IMR-90 (cell line): Measurements from ENCODE around the gene MARF1. TPM values are rescaled to one million over a fixed set of nuclear protein-coding genes. Genes with fewer than 3 reads are reported as not detected.
A peak's percentile ranks its signal among the peaks of the same experiment; 100 is the strongest.

Experiments
- ATAC-seq: fragments of 200-7000 bp; cut with Tn5 transposase; 2 replicates; pipeline ENCODE4 v1.9.1; 2020; ENCODE audit warnings: low read depth, mild to moderate bottlenecking, moderate library complexity
- BruUV-seq: library from RNA; stranded (reverse); fragments of 400-500 nt; replicated peaks from 2 replicates; lab custom pipeline; 2021; lab: Mats Ljungman, UMichigan
- CTCF ChIA-PET: fragments of 300-600 bp; formaldehyde crosslinking; extraction: SDS; loops from one replicate; lab custom pipeline; 2021; ENCODE audit warnings: antibody characterized with exemption; lab: Yijun Ruan, JAX
- POLR2A ChIA-PET: fragments of 300-600 bp; sonication (Branson Sonifier 250); formaldehyde crosslinking; loops from one replicate; lab custom pipeline; 2022; ENCODE audit warnings: antibody characterized with exemption; ENCODE audit not compliant: unreplicated experiment; lab: Charles Lee
- DNase-seq: peaks from one replicate; pipeline ENCODE4 v3.0.0; 2013
- H2AFZ ChIP-seq: replicated peaks from 2 replicates; pipeline ENCODE3; 2013; ENCODE audit warnings: low read length, mild to moderate bottlenecking; ENCODE audit not compliant: poor library complexity
- H2AK5ac ChIP-seq: 2 replicates; pipeline ENCODE4 v1.6.1; 2013; ENCODE audit warnings: low read depth, low read length, inconsistent platforms
- H2AK9ac ChIP-seq: replicated peaks from 2 replicates; pipeline ENCODE3; 2013; ENCODE audit warnings: mild to moderate bottlenecking, low read depth, low read length, moderate library complexity; ENCODE audit not compliant: poor library complexity
- H2BK120ac ChIP-seq: 2 replicates; pipeline ENCODE4 v1.6.1; 2013; ENCODE audit warnings: low read depth, low read length, inconsistent platforms
- H2BK15ac ChIP-seq: 3 replicates; pipeline ENCODE4 v1.6.1; 2013; ENCODE audit warnings: low read depth, low read length, inconsistent platforms
- H2BK20ac ChIP-seq: 2 replicates; pipeline ENCODE4 v1.6.1; 2013; ENCODE audit warnings: low read depth, mild to moderate bottlenecking, inconsistent platforms, low read length, moderate library complexity
- H2BK5ac ChIP-seq: 2 replicates; pipeline ENCODE4 v1.6.1; 2013; ENCODE audit warnings: mild to moderate bottlenecking, low read depth, low read length, inconsistent platforms; ENCODE audit not compliant: poor library complexity, severe bottlenecking
- H3K14ac ChIP-seq: replicated peaks from 2 replicates; pipeline ENCODE4 v1.6.1; 2013; ENCODE audit warnings: low read depth, low read length, inconsistent platforms
- H3K18ac ChIP-seq: 2 replicates; pipeline ENCODE4 v1.6.1; 2013; ENCODE audit warnings: low read depth, low read length, control low read depth
- H3K23ac ChIP-seq: 2 replicates; pipeline ENCODE4 v1.6.1; 2013; ENCODE audit warnings: low read depth, low read length, inconsistent platforms
- H3K27ac ChIP-seq: 2 replicates; pipeline ENCODE4 v1.5.1; 2013; ENCODE audit warnings: mild to moderate bottlenecking, control low read depth, low read length; ENCODE audit not compliant: insufficient read depth
- H3K27me3 ChIP-seq: 2 replicates; pipeline ENCODE4 v1.6.1; 2013; ENCODE audit warnings: low read length; ENCODE audit not compliant: control insufficient read depth, insufficient read depth
- H3K36me3 ChIP-seq: 2 replicates; pipeline ENCODE4 v1.6.1; 2013; ENCODE audit warnings: low read length, mixed read lengths; ENCODE audit not compliant: control insufficient read depth, insufficient read depth
- H3K4ac ChIP-seq: 2 replicates; pipeline ENCODE4 v1.6.1; 2013; ENCODE audit warnings: low read depth, low read length, inconsistent platforms
- H3K4me1 ChIP-seq: 2 replicates; pipeline ENCODE4 v1.6.1; 2013; ENCODE audit warnings: low read length, mixed read lengths; ENCODE audit not compliant: control insufficient read depth, insufficient read depth
- H3K4me2 ChIP-seq: 2 replicates; pipeline ENCODE4 v1.6.1; 2013; ENCODE audit warnings: low read depth, mild to moderate bottlenecking, control low read depth, low read length, moderate library complexity
- H3K4me3 ChIP-seq: 2 replicates; pipeline ENCODE4 v1.5.1; 2013; ENCODE audit warnings: low read depth, mild to moderate bottlenecking, control low read depth, low read length, moderate library complexity; ENCODE audit not compliant: insufficient read depth
- H3K56ac ChIP-seq: 2 replicates; pipeline ENCODE4 v1.6.1; 2013; ENCODE audit warnings: low read length, inconsistent platforms; ENCODE audit not compliant: insufficient read depth; ENCODE audit errors: extremely low read depth
- H3K79me1 ChIP-seq, 2 experiments: 2 replicates each; pipeline ENCODE4 v1.6.1; 2013; ENCODE audit warnings: low read length in 2 of 2, inconsistent platforms in 1 of 2, low read depth in 1 of 2
- H3K9ac ChIP-seq: 2 replicates; pipeline ENCODE4 v1.6.1; 2013; ENCODE audit warnings: low read depth, low read length, control low read depth
- H3K9me1 ChIP-seq: 2 replicates; pipeline ENCODE4 v1.6.1; 2013; ENCODE audit warnings: low read length, inconsistent platforms; ENCODE audit not compliant: insufficient read depth
- H3K9me3 ChIP-seq: 2 replicates; pipeline ENCODE4 v1.6.1; 2013; ENCODE audit warnings: low read length; ENCODE audit not compliant: control insufficient read depth, insufficient read depth
- H4K20me1 ChIP-seq: 2 replicates; pipeline ENCODE4 v1.6.1; 2013; ENCODE audit warnings: low read length, inconsistent platforms; ENCODE audit not compliant: insufficient read depth
- H4K5ac ChIP-seq: 2 replicates; pipeline ENCODE4 v1.6.1; 2013; ENCODE audit warnings: mild to moderate bottlenecking, low read depth, low read length, control low read depth
- H4K8ac ChIP-seq, 2 experiments: 2 replicates each; pipeline ENCODE4 v1.6.1; 2013; ENCODE audit warnings: low read depth in 2 of 2, low read length in 2 of 2, control low read depth in 1 of 2, inconsistent platforms in 1 of 2
- H4K91ac ChIP-seq: 2 replicates; pipeline ENCODE4 v1.6.1; 2013; ENCODE audit warnings: low read depth, low read length, inconsistent platforms; ENCODE audit not compliant: insufficient read depth
- BHLHE40 ChIP-seq: fragments of 150-350 bp; IDR thresholded peaks from 2 replicates; pipeline ENCODE4 v1.6.1; 2016; ENCODE audit warnings: mild to moderate bottlenecking, low read depth, low read length
- CEBPB ChIP-seq: IDR thresholded peaks from 2 replicates; pipeline ENCODE4 v1.6.1; 2012; ENCODE audit warnings: low read depth, low read length, improper control_type of control experiment
- FOS ChIP-seq: fragments of 150-350 bp; IDR thresholded peaks from 2 replicates; pipeline ENCODE4 v1.6.1; 2016; ENCODE audit warnings: low read depth, low read length
- MAZ ChIP-seq: IDR thresholded peaks from 2 replicates; pipeline ENCODE4 v1.6.1; 2012; ENCODE audit warnings: low read depth, mild to moderate bottlenecking, low read length, improper control_type of control experiment, moderate library complexity, borderline replicate concordance
- NFE2L2 ChIP-seq: fragments of 150-350 bp; IDR thresholded peaks from 2 replicates; pipeline ENCODE4 v1.6.1; 2016; ENCODE audit warnings: low read depth, mild to moderate bottlenecking, low read length
- RFX5 ChIP-seq: IDR thresholded peaks from 2 replicates; pipeline ENCODE4 v1.8.0; 2012; ENCODE audit warnings: low read depth, mild to moderate bottlenecking, low read length, moderate library complexity
- SMC3 ChIP-seq: fragments of 150-350 bp; IDR thresholded peaks from 2 replicates; pipeline ENCODE4 v1.6.1; 2016; ENCODE audit warnings: low read depth, mild to moderate bottlenecking, antibody characterized with exemption, low read length, moderate library complexity
- WGBS, 2 experiments: methylation state at CpG; one replicate each; pipeline versions ENCODE4 v1.1.5 to v1.1.7; 2013; ENCODE audit warnings: missing lambda C conversion rate in 2 of 2; ENCODE audit not compliant: insufficient read length in 1 of 2; ENCODE audit errors: extremely low coverage in 2 of 2; 5-methylcytosine and 5-hydroxymethylcytosine counted together
- dilution Hi-C: fragments of 300-500 bp; cut with HindIII; formaldehyde crosslinking; loops from one replicate; pipeline ENCODE4 v1.14.3; 2018; ENCODE audit warnings: low sequenced_read_pairs; ENCODE audit not compliant: unreplicated experiment
- in situ Hi-C: fragments of 300-500 bp; cut with MboI; formaldehyde crosslinking; loops from 3 replicates; pipeline ENCODE4 v1.14.3; 2019; ENCODE audit warnings: low sequenced_read_pairs, inconsistent platforms, mixed read lengths
- intact Hi-C: fragments of 100-400 bp; cut with micrococcal nuclease; formaldehyde crosslinking; loops from 2 replicates; pipeline ENCODE4 v1.10.0; 2022
- polyA plus RNA-seq, 3 experiments: library from polyadenylated mRNA; depleted of rRNA; stranded (reverse); fragments of >200 nt; gene quantifications; 2 replicates each; pipeline ENCODE4 v1.2.3, GENCODE V29; 2012; ENCODE audit warnings: low replicate concordance in 1 of 3
- total RNA-seq: library from RNA; depleted of rRNA; stranded (reverse); fragments of >200 nt; gene quantifications from 2 replicates; pipeline ENCODE4 v1.2.3, GENCODE V29; 2012
- TF ChIP-seq, protein P1 (sequence below): conservative IDR thresholded peaks from 2 replicates; pipeline ENCODE4 v1.5.1; 2012; ENCODE audit warnings: mild to moderate bottlenecking, low read depth, low read length, improper control_type of control experiment
- TF ChIP-seq, protein P2 (sequence below): fragments of 150-350 bp; IDR thresholded peaks from 2 replicates; pipeline ENCODE4 v1.6.1; 2016; ENCODE audit warnings: low read depth, mild to moderate bottlenecking, low read length, moderate library complexity, borderline replicate concordance

MARF1 gene
- total and polyA plus RNA-seq, 2 of the 4 experiments (the other 2 are of a cell fraction) = 9.0 to 12.9 TPM

DNA sequence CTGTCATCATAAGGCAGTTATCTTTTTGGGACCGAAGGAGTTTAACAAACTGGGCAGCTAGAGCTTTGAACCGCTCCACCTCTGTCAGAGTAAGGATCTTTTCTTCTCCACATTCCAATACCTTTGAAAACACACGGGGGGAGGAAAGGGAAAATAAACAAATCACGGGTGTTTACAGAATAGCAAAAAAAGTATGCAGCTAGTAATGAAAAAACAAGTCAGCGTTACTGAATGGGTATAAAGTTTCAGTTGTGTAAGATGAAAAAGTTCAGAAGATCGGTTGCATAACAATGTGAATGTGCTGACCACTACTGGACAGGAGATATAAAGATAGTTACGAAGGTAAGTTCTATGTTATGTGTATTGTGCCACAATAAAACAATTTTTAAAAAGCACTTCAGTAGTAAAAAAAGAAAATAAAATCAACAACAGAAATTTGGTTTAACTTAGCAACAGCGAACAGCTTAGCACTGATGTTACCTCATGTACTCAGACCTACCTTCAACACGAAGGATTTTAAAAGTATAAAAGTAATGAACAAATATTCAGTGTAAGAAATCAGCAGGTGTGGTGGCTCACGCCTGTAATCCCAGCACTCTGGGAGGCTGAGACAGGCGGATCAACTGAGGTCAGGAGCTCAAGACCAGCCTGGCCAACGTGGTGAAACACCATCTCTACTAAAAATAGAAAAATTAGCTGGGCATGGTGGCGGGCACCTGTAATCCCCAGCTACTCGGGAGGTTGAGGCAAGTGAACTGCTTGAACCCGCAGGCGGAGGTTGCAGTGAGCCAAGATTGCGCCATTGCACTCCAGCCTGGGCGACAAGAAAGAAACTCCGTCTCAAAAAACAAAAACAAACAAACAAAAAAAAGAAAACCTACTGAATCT is 34.3 kb downstream of the MARF1 start:
- Histone ChIP-seq H4K5ac (no peak overlapping the region), H2AFZ (no peak overlapping the region), H3K9me3 (no peaks in the 10 kb centered on the region), H2BK15ac (peak overlapping the region; percentile 33; the same call in 1 of the 3 replicates), H3K9me1 (peaks cover 19% of the 10 kb centered on the region), H3K36me3 (peaks cover 56% of the 10 kb centered on the region), H3K27me3 (no peaks in the 10 kb centered on the region), H4K8ac (no peak overlapping the region), H4K91ac (no peak overlapping the region), H3K27ac (peak overlapping the region; percentile 39; the same call in 1 of the 2 replicates), H3K18ac (no peak overlapping the region; the same call in 1 of the 2 replicates), H3K4me1 (peaks cover 10% of the 10 kb centered on the region), H3K23ac (no peak overlapping the region), H3K4ac (0 out of 2 replicates have a peak overlapping the region, but pooled peaks have one; percentile 16), H2BK5ac (peak overlapping the region; percentile 41), H2AK5ac (no peak overlapping the region), H4K20me1 (peaks cover 4% of the 10 kb centered on the region; the same call in 1 of the 2 replicates), H3K14ac (no peak overlapping the region), H3K56ac (no peak overlapping the region), H2AK9ac (no peak overlapping the region), H2BK20ac (no peak overlapping the region), H2BK120ac (no peak overlapping the region; the same call in 1 of the 2 replicates), H3K4me2 (no peak overlapping the region), H3K9ac (no peak overlapping the region), H3K79me1 (peaks cover 0 to 27% of the 10 kb centered on the region in 2 experiments; a peak in 2 of 4 replicates), H3K4me3 (no peak overlapping the region)
- ATAC-seq = peak; percentile 12; the same call in 1 of the 2 replicates
- intact Hi-C loops = no loop called here
- 33% methylated on average over 1 of the region's 19 CpGs; no CpG with 5 or more reads in 1 of the 2 experiments for WGBS, 2 experiments
- ChIA-PET POLR2A (no interaction called here), CTCF (interaction anchor here (0.5 to 1.1 kb wide), 2 partner anchors 34 to 87 kb away, joined by 3 read pairs; partner anchors contain the start of gene MARF1)
- no TSS peak for BruUV-seq
- dilution Hi-C loops = no loop called here
- peak; percentile 60 for DNase-seq
- TF ChIP-seq MAZ (no peak), SMC3 (no peak), FOS (no peak), BHLHE40 (no peak), NFE2L2 (peak; percentile 3; the same call in 1 of the 2 replicates), CEBPB (peak; percentile 73), RFX5 (peak; percentile 58; the same call in 1 of the 2 replicates)
- TF ChIP-seq, protein P1, sequence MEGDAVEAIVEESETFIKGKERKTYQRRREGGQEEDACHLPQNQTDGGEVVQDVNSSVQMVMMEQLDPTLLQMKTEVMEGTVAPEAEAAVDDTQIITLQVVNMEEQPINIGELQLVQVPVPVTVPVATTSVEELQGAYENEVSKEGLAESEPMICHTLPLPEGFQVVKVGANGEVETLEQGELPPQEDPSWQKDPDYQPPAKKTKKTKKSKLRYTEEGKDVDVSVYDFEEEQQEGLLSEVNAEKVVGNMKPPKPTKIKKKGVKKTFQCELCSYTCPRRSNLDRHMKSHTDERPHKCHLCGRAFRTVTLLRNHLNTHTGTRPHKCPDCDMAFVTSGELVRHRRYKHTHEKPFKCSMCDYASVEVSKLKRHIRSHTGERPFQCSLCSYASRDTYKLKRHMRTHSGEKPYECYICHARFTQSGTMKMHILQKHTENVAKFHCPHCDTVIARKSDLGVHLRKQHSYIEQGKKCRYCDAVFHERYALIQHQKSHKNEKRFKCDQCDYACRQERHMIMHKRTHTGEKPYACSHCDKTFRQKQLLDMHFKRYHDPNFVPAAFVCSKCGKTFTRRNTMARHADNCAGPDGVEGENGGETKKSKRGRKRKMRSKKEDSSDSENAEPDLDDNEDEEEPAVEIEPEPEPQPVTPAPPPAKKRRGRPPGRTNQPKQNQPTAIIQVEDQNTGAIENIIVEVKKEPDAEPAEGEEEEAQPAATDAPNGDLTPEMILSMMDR = peak; percentile 26; the same call in 1 of the 2 replicates
- TF ChIP-seq, protein P2, sequence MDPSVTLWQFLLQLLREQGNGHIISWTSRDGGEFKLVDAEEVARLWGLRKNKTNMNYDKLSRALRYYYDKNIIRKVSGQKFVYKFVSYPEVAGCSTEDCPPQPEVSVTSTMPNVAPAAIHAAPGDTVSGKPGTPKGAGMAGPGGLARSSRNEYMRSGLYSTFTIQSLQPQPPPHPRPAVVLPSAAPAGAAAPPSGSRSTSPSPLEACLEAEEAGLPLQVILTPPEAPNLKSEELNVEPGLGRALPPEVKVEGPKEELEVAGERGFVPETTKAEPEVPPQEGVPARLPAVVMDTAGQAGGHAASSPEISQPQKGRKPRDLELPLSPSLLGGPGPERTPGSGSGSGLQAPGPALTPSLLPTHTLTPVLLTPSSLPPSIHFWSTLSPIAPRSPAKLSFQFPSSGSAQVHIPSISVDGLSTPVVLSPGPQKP = no peak
- in situ Hi-C loops = no loop called here
